Cardiac muscle cell (in vitro differentiated cells and primary cell): ENCODE measurements around the gene RBM39. TPM values are rescaled to one million over a fixed set of nuclear protein-coding genes. Genes with fewer than 3 reads are reported as not detected.

Experiments
- DNase-seq, 2 donors: peaks; one replicate each; pipeline versions ENCODE4 v3.0.0 to v3.0.0-alpha.2; 2010 to 2017; ENCODE audit warnings: low read depth in 1 of 2, low spot score in 1 of 2
- H3K27ac ChIP-seq: fragments of 200-600 bp; sonication (generic); 2 replicates; pipeline ENCODE4 v1.5.1; 2016
- H3K27me3 ChIP-seq: fragments of 200-600 bp; sonication (generic); 2 replicates; pipeline ENCODE4 v1.6.0; 2016; ENCODE audit warnings: control low read depth
- H3K36me3 ChIP-seq: fragments of 200-600 bp; sonication (generic); 2 replicates; pipeline ENCODE4 v1.5.1; 2016; ENCODE audit warnings: control low read depth
- H3K4me1 ChIP-seq: fragments of 200-600 bp; sonication (generic); 2 replicates; pipeline ENCODE4 v1.8.1; 2017; ENCODE audit warnings: low read depth, mild to moderate bottlenecking, mixed run types
- H3K4me3 ChIP-seq: fragments of 200-600 bp; sonication (generic); 2 replicates; pipeline ENCODE4 v1.5.1; 2016; ENCODE audit warnings: mild to moderate bottlenecking
- H3K9me3 ChIP-seq: fragments of 200-600 bp; sonication (generic); 2 replicates; pipeline ENCODE4 v1.5.1; 2017; ENCODE audit warnings: low read depth, mild to moderate bottlenecking, control low read depth
- CTCF ChIP-seq: IDR thresholded peaks from 2 replicates; pipeline ENCODE4 v1.5.1; 2012; ENCODE audit warnings: low read depth, mild to moderate bottlenecking, low read length
- polyA plus RNA-seq: library from polyadenylated mRNA; unstranded; fragments of >200 nt; fragmentation: Nextera tagmentation; extraction: Ambion mirVana; gene quantifications from 2 replicates; pipeline ENCODE4 v1.2.1, GENCODE V29; 2016
- total RNA-seq: library from RNA; depleted of rRNA; stranded (reverse); fragments of >200 nt; gene quantifications from 2 replicates; pipeline ENCODE4 v1.2.3, GENCODE V29; 2016

RBM39 gene
- total and polyA plus RNA-seq, 2 experiments from 2014 or later, result 202 to 299 TPM

- DNase-seq, result peak; percentile 94
- TF ChIP-seq CTCF, result no peak
- H3K9me3 ChIP-seq, result no peaks in the 10 kb centered on the region
- H3K27me3 ChIP-seq, result no peaks in the 10 kb centered on the region
- H3K4me3 ChIP-seq, result peak within 1 kb of the TSS; percentile 50
- peaks cover 27% of the 10 kb centered on the region for H3K4me1 ChIP-seq
- H3K36me3 ChIP-seq, result peaks cover 6% of the 10 kb centered on the region
- H3K27ac ChIP-seq, result peak within 1 kb of the TSS; percentile 98
Measured at GRCh38 chr20:35664466-35665206, 77.4 kb downstream of the RBM39 start, which contains the start of the genes CPNE1 and RBM12. TSS of gene CPNE1 (minus strand) at chr20:35664900. CDS start at chr20:35632923, 31,977 bp downstream. TSS of gene RBM12 (minus strand) at chr20:35664900. CDS start at chr20:35655322, 9,578 bp downstream.

DNA sequence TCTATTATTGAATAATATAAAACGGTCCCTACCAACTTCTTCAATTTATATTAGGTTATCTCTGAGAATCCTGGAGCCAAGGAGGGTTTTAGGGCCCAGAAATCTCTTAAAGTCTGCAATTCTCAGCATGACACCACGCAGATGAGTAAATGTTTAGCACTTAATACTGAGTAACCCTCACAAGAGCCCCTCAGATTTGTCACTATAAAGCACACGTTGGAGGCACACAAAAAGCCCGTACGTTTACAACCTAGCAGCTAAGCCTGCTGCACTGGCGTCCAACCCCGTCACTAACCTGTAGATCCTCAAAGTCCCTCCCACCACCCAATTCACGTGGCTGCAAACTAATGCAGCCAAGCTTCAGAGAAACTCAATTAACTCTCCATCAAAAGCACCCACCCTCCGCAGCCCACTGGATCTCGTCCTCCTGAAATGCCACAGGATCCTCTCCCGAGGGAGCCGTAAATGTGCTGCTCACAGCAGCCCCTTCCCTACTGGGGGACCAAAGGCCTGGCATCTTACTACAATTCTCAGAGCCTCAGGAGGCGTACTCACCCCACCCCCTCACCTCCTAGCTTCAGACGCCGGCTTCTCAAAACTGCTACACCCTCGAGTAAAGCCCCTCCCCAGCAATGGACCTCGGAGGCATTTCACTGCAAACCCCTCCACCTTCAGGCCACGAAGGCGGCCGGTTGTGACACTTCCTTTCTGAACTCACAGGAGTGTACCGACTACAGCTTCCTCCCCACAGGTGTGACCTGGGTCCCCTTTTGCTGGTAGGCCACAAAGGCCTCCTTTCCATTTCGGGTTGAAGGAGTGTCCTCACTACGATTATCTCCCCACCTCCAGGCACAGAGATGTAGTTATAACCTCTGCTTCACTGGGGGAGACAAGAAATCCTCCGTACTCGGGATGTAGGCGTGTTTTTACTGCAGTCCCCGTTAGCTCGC is 78.3 kb downstream of the RBM39 start:
- peak; percentile 41 to 67 for DNase-seq
- no peak for TF ChIP-seq CTCF
- Histone ChIP-seq H3K27ac (peak overlapping the region; percentile 98), H3K27me3 (no peaks in the 10 kb centered on the region), H3K4me3 (peak overlapping the region; percentile 50), H3K9me3 (no peaks in the 10 kb centered on the region), H3K36me3 (no peaks in the 10 kb centered on the region), H3K4me1 (peaks cover 30% of the 10 kb centered on the region)

DNA sequence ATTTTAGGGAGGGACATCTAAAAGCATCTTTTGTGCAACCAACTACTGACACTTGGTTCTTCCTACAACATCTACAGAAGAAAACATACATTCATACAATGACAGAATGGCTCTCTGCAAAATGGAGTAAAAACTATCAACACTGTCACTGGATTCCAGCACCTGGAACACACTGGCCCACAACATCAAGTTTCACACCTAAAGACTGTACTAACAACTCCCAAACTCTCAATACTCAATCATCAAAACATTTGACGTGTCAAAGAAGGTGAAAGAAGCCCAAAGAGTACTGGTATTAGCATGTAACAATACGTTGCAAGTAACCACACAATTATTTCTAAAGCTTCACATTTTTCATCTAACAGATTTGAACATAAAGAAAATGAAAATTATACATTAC is 79.5 kb downstream of the RBM39 start:
- TF ChIP-seq CTCF, result no peak
- peaks cover 30% of the 10 kb centered on the region for H3K4me1 ChIP-seq
- peak overlapping the region; percentile 50 for H3K4me3 ChIP-seq
- peak overlapping the region; percentile 98 for H3K27ac ChIP-seq
- H3K27me3 ChIP-seq, result no peaks in the 10 kb centered on the region
- H3K9me3 ChIP-seq, result no peaks in the 10 kb centered on the region
- H3K36me3 ChIP-seq, result no peaks in the 10 kb centered on the region
- no peak for DNase-seq

GRCh38 chr20:35661908-35662307 is 80.2 kb downstream of the RBM39 start:
- Histone ChIP-seq H3K27me3 (no peaks in the 10 kb centered on the region), H3K4me1 (peaks cover 30% of the 10 kb centered on the region), H3K36me3 (no peaks in the 10 kb centered on the region), H3K27ac (no peak overlapping the region), H3K4me3 (peak overlapping the region; percentile 50), H3K9me3 (no peaks in the 10 kb centered on the region)
- DNase-seq, result no peak
- no peak for TF ChIP-seq CTCF

- Histone ChIP-seq H3K36me3 (no peaks in the 10 kb centered on the region), H3K4me1 (peaks cover 30% of the 10 kb centered on the region), H3K27me3 (no peaks in the 10 kb centered on the region), H3K27ac (no peak overlapping the region), H3K4me3 (no peak overlapping the region), H3K9me3 (no peaks in the 10 kb centered on the region)
- DNase-seq, result no peak
- no peak for TF ChIP-seq CTCF
Measured at GRCh38 chr20:35661053-35661452, 81.0 kb downstream of the RBM39 start.
